Gastroesophageal sphincter (tissue), 4 donors: Measurements from ENCODE around the gene COL4A5. TPM values are rescaled to one million over a fixed set of nuclear protein-coding genes. Genes with fewer than 3 reads are reported as not detected.

Experiments used
- ATAC-seq: fragments of 150-250 bp; one replicate; pipeline ENCODE4 v1.9.1; 2016; ENCODE audit warnings: mild to moderate bottlenecking, moderate library complexity
- H3K27ac ChIP-seq, 4 donors: fragments of 200-600 bp; sonication (generic) in 3 of 4; 1 replicate in 3 of 4; 2 replicates in 1 of 4; pipeline ENCODE4 v1.5.1; 2016 to 2019
- H3K27me3 ChIP-seq: fragments of 200-600 bp; sonication (generic); one replicate; pipeline ENCODE4 v1.5.1; 2019
- H3K36me3 ChIP-seq, 2 donors: fragments of 200-600 bp; sonication (generic); one replicate each; pipeline ENCODE4 v1.5.1; 2019; ENCODE audit warnings: control low read depth in 1 of 2
- H3K4me1 ChIP-seq, 3 donors: fragments of 200-600 bp; sonication (generic); 1 replicate in 2 of 3; 2 replicates in 1 of 3; pipeline ENCODE4 v1.5.1; 2016 to 2019; ENCODE audit warnings: control low read depth in 2 of 3
- H3K4me3 ChIP-seq, 2 donors: fragments of 200-600 bp; sonication (generic); one replicate each; pipeline ENCODE4 v1.5.1; 2019; ENCODE audit warnings: mild to moderate bottlenecking in 1 of 2, moderate library complexity in 1 of 2
- H3K9me3 ChIP-seq, 3 donors: fragments of 200-600 bp; sonication (generic); one replicate each; pipeline ENCODE4 v1.5.1; 2017 to 2019; ENCODE audit warnings: control low read depth in 2 of 3
- EP300 ChIP-seq: sonication (generic); formaldehyde crosslinking; IDR thresholded peaks from one replicate; pipeline ENCODE4 v1.6.1; 2017; ENCODE audit warnings: antibody characterized with exemption, mild to moderate bottlenecking
- POLR2A ChIP-seq, 2 donors: fragments of 450-650 bp; IDR thresholded peaks; one replicate each; pipeline ENCODE4 v1.6.1; 2017; ENCODE audit warnings: antibody characterized with exemption in 2 of 2, mild to moderate bottlenecking in 2 of 2, moderate library complexity in 1 of 2
- POLR2AphosphoS5 ChIP-seq: sonication (generic); formaldehyde crosslinking; IDR thresholded peaks from one replicate; pipeline ENCODE4 v1.6.1; 2017; ENCODE audit warnings: antibody characterized with exemption
- WGBS, 2 donors: methylation state at CpG; one replicate each; pipeline ENCODE4 v1.1.5; 2018; ENCODE audit warnings: low coverage in 1 of 2; 5-methylcytosine and 5-hydroxymethylcytosine counted together
- total RNA-seq, 4 donors: library from RNA; depleted of rRNA; stranded (reverse); fragments of >200 nt; gene quantifications; one replicate each; pipeline ENCODE4 v1.1.0, GENCODE V29; 2016
- TF ChIP-seq, protein P1 (sequence below), 4 experiments: fragments of 200-600 bp in 2 of 4; fragments of 450-650 bp in 2 of 4; sonication (generic) in 1 of 4; IDR thresholded peaks; one replicate each; pipeline ENCODE4 v1.5.1; 2017 to 2019; ENCODE audit warnings: antibody characterized with exemption in 4 of 4, mild to moderate bottlenecking in 2 of 4, moderate library complexity in 2 of 4

COL4A5 gene
- total RNA-seq, 4 donors from 2014 or later: 163 to 583 (median 317) TPM

DNA sequence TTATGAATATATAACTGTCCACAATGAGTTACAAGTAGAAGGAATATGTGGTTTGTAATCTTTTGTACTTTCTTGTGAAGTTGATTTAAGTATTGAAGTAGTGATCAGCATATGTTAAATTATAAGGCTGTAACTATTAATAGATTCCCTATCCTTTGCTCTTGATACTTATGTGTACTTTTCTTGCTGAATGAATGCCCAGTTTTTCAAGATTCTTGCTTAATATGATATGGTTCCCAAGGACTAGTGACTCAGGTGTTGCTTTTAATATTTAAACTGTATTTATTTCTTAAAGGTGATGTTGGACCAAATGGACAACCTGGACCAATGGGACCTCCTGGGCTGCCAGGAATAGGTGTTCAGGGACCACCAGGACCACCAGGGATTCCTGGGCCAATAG, 175.0 kb downstream of the COL4A5 start:
- Histone ChIP-seq H3K4me3 (no peak overlapping the region), H3K4me1 (no peaks in the 10 kb centered on the region), H3K36me3 (peaks cover 0 to 17% of the 10 kb centered on the region in 2 donors), H3K27ac (no peak overlapping the region), H3K27me3 (no peaks in the 10 kb centered on the region), H3K9me3 (no peaks in the 10 kb centered on the region)
- ATAC-seq: no peak
- TF ChIP-seq POLR2A (IDR thresholded peaks at IDR 0.05): no peak
- TF ChIP-seq, protein P1, sequence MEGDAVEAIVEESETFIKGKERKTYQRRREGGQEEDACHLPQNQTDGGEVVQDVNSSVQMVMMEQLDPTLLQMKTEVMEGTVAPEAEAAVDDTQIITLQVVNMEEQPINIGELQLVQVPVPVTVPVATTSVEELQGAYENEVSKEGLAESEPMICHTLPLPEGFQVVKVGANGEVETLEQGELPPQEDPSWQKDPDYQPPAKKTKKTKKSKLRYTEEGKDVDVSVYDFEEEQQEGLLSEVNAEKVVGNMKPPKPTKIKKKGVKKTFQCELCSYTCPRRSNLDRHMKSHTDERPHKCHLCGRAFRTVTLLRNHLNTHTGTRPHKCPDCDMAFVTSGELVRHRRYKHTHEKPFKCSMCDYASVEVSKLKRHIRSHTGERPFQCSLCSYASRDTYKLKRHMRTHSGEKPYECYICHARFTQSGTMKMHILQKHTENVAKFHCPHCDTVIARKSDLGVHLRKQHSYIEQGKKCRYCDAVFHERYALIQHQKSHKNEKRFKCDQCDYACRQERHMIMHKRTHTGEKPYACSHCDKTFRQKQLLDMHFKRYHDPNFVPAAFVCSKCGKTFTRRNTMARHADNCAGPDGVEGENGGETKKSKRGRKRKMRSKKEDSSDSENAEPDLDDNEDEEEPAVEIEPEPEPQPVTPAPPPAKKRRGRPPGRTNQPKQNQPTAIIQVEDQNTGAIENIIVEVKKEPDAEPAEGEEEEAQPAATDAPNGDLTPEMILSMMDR (IDR thresholded peaks at IDR 0.05): no peak
- TF ChIP-seq POLR2AphosphoS5: no peak
- TF ChIP-seq EP300: no peak

DNA sequence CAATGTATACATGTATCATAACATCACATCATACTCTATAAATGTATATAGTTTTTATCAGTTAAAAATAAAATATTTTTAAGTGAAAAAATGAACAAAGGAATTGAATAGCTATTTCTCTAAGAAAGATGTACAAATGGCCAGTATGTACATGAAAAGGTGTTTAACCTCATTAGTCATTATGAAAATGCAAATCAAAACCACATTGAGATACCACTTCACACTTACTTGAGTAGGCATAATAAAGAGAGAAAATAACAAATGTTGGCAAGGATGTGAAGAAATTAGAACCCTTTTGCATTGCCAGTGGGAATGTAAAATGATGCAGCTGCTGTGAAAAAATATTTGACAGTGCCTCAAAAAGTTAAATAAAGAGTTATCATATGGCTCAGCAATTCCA, 201.2 kb downstream of the COL4A5 start:
- no peak for TF ChIP-seq POLR2AphosphoS5
- TF ChIP-seq, protein P1 (IDR thresholded peaks at IDR 0.05): no peak
- TF ChIP-seq POLR2A (IDR thresholded peaks at IDR 0.05): no peak
- no peak for TF ChIP-seq EP300
- peaks cover 0 to 13% of the 10 kb centered on the region in 2 donors for H3K36me3 ChIP-seq
- H3K4me1 ChIP-seq: no peaks in the 10 kb centered on the region
- no peak overlapping the region for H3K27ac ChIP-seq
- no peak for ATAC-seq
- no peaks in the 10 kb centered on the region for H3K9me3 ChIP-seq
- no peak overlapping the region for H3K4me3 ChIP-seq
- no peaks in the 10 kb centered on the region for H3K27me3 ChIP-seq

DNA sequence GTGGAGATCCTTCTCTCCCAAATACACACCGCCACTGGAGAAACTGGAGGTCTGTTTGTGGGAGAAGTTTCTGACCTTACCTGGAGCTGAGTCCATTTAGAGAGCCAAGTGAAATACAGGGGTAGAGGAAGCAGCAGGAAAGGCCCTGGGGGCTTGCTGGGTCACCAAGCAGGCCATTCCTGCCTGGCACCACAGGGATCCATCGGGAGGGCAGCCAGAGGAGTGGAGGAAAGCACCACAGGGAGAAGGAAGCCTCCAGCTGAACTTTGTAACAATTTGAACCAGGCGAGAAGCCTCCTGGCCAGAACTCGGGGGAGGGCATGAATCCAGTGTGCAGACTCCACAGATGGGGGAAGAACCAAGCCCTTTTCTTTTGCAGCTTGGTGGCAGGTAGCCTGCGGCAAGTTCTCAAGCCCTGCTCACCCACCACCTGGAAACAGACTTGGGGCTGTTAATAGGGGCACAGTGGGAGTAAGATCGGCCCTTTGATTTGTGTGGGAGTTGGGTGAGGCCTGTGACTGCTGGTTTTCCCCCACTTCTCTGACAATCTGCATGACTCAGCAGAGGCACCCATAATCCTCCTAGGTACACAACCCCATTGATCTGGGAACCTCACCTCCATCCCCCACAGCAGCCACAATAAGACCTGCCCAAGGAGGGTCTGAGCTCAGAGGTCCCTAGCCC, 202.1 kb downstream of the COL4A5 start:
- H3K9me3 ChIP-seq: no peaks in the 10 kb centered on the region
- no peaks in the 10 kb centered on the region for H3K4me1 ChIP-seq
- peaks cover 0 to 9% of the 10 kb centered on the region in 2 donors for H3K36me3 ChIP-seq
- TF ChIP-seq EP300: no peak
- TF ChIP-seq POLR2A (IDR thresholded peaks at IDR 0.05): no peak
- no peak for TF ChIP-seq POLR2AphosphoS5
- TF ChIP-seq, protein P1 (IDR thresholded peaks at IDR 0.05): no peak
- H3K27ac ChIP-seq: no peak overlapping the region
- no peaks in the 10 kb centered on the region for H3K27me3 ChIP-seq
- no peak overlapping the region for H3K4me3 ChIP-seq
- WGBS, 2 donors: 89 to 100% methylated on average over 1 to 3 of the region's 6 CpGs
- no peak for ATAC-seq

DNA sequence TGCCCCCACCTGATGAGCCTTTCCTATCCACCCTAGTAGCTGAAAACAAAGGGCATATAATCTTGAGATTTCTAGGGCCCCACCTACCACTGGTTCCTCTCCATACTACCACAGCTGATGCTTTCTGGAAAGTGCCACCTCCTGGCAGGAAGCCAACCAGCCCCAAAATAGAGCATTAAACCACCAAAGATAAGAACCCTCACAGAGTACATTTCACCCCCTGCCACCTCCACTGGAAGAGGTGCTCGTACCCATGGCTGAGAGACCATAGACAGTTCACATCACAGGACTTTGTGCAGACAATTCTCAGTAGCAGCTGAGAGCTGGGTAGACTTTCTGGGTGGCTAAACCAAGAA, 202.6 kb downstream of the COL4A5 start:
- Histone ChIP-seq H3K27me3 (no peaks in the 10 kb centered on the region), H3K4me3 (no peak overlapping the region), H3K27ac (no peak overlapping the region), H3K36me3 (peaks cover 0 to 9% of the 10 kb centered on the region in 2 donors), H3K4me1 (no peaks in the 10 kb centered on the region), H3K9me3 (no peaks in the 10 kb centered on the region)
- no peak for ATAC-seq
- TF ChIP-seq EP300 (no peak), POLR2A (IDR thresholded peaks at IDR 0.05) (no peak), POLR2AphosphoS5 (no peak)
- TF ChIP-seq, protein P1 (IDR thresholded peaks at IDR 0.05): no peak
- no CpG with 5 or more reads among the region's 1 CpG for WGBS, 2 donors

DNA sequence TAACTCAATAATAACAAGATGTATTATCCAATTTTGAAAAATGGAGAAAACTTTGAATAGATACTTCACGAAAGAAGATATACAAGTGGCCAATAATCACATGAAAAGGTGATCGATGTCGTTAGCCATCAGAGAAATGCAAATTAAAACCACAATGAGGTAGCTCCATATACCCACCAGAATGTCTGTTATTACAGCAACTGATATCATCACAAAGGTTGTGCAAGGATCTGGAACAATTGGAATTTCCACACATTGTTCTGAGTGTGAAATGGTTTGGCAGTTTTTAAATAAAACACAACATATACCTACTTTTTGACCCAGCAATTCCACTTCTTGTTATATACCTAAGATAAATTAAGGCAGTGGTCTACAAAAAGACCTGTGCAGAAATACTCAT, 225.1 kb downstream of the COL4A5 start:
- no peaks in the 10 kb centered on the region for H3K27me3 ChIP-seq
- TF ChIP-seq EP300: no peak
- TF ChIP-seq POLR2A (IDR thresholded peaks at IDR 0.05): no peak
- TF ChIP-seq, protein P1 (IDR thresholded peaks at IDR 0.05): no peak
- TF ChIP-seq POLR2AphosphoS5: no peak
- no peak for ATAC-seq

More for the DNA sequence above, 225.1 kb downstream of the COL4A5 start:
- no peaks in the 10 kb centered on the region for H3K4me1 ChIP-seq
- H3K36me3 ChIP-seq: peaks cover 0 to 28% of the 10 kb centered on the region in 2 donors
- WGBS, 2 donors: 79 to 86% methylated on average over 3 of the region's 3 CpGs
- H3K9me3 ChIP-seq: no peaks in the 10 kb centered on the region
- H3K4me3 ChIP-seq: no peak overlapping the region
- no peak overlapping the region for H3K27ac ChIP-seq
